Stimulated activated CD4-positive, alpha-beta T cell treated with anti-CD3 and anti-CD28 coated beads, Interleukin-4, amount 100 ng/mL, for 48 hours (primary cell): ENCODE measurements around the gene MAL.

Experiments
- DNase-seq, 2 donors: peaks; one replicate each; pipeline ENCODE4 v3.0.0-alpha.2; 2020; ENCODE audit warnings: low read depth in 2 of 2

The MAL gene

GRCh38 chr2:94996305-94997100 is 29.0 kb upstream of the MAL start:
- DNase-seq = no peak

GRCh38 chr2:94997981-94998930 is 27.3 kb upstream of the MAL start:
- no peak for DNase-seq

DNA sequence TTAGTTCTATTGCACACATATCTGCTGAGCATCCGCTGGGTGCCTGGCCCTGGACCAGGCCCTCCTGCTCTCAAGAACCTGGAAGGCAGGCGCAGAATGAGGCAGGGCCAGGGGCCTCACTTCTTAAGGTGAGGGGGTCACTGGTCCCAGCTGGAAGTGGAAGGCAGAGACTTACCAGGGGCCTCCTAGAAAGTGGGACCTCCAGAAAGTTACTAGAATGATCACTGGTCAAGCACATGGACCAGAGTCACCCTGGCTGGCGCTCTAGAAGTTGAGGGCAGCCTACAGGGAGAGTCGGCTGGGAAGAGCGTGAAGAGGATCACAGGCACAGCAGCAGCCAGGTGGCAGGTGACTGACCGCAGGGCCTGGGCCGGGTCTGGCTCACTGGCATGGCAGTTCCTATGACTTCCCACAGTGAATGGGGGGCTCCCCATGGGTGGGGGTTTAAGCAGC is 26.1 kb upstream of the MAL start:
- DNase-seq = no peak

DNA sequence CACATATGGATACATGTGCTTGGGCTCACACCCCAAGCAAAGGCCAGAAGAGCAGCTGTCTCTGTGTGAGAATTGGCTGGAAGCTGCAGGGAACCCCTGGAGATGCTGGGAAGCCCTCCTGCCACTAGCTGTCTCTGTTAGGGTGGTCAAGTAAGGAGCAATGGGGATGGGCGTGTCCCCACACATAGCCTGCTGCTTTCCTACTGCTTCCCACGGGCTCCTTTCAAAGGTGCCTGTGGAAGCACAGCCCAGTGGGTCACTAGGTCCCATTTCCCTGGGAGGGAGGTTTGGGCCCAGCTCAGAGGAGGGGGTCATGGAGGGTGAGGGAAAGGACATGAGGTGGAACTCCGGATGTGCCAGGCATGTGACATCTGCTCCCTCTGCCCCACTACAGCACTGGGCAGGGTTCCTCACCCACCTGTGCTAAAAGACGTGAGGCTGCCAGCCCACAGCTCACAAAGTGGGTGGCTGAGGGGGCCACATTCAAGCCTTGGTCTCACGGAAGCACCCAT is 24.4 kb upstream of the MAL start:
- no peak for DNase-seq

GRCh38 chr2:95001701-95002100 is 23.8 kb upstream of the MAL start:
- DNase-seq = no peak

DNA sequence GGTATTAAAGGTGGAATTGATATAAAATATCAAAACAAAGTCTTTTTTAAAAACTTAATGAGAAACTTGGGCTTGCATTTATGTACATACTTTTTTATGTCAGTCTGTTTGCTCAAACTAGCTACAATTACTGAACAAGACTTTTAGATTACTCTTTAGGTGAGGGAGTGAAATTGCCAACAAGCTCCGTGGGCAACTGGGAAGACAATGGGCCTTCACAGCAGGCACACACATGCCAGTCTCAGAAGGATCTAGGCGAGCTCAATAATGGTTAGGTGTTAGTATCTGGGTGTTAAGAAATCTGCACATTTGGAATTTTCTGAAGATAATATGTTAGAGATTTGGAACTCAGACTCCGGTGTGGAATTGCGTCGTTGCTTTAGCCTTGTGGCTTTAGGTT is 23.0 kb upstream of the MAL start:
- DNase-seq = no peak

GRCh38 chr2:95004287-95004686 is 21.2 kb upstream of the MAL start:
- DNase-seq = no peak

DNA sequence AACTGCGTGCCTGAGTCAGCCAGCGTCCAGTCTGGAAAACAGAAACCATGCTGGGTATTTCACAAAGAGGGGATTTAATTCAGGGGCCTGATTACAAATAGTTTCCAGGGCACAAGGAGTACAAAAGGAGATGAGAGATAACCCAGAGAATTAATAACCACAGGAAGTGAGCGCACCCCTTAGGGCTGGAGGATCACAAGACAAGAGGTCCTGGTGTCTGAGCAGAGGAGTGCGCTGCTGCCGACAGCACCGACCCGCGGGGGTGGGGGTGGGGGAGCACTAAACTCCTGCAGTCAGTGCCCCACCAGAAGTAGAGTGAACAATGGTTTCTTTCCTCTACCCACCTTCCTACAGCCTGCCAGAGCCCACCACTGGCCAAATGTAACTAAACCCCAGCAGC is 20.8 kb upstream of the MAL start:
- DNase-seq = no peak

GRCh38 chr2:95005726-95006125 is 19.8 kb upstream of the MAL start:
- DNase-seq = no peak

DNA sequence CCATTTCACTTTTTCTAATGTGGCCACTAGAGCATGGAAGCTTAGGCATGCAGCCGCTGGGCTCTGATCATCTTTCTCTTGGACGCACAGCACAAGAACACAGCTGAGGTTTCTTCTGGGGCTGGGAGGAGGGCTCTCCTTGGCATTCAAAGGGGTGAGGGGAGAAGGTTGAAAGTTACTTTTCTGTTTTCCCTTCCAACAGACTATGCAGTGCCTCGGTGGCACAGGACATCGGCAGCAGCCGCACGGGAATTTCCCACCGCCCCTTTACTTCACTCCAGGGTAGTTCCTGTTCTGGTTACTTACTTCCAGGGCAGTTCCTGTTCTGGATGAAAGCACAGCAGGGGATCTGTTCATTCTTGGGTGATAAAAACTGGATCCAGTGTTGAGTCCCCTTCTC is 18.9 kb upstream of the MAL start:
- DNase-seq = no peak

GRCh38 chr2:95007031-95007609 is 18.4 kb upstream of the MAL start:
- DNase-seq = no peak

GRCh38 chr2:95007822-95008221 is 17.7 kb upstream of the MAL start:
- DNase-seq = no peak

GRCh38 chr2:95008306-95008705 is 17.2 kb upstream of the MAL start:
- DNase-seq = no peak

DNA sequence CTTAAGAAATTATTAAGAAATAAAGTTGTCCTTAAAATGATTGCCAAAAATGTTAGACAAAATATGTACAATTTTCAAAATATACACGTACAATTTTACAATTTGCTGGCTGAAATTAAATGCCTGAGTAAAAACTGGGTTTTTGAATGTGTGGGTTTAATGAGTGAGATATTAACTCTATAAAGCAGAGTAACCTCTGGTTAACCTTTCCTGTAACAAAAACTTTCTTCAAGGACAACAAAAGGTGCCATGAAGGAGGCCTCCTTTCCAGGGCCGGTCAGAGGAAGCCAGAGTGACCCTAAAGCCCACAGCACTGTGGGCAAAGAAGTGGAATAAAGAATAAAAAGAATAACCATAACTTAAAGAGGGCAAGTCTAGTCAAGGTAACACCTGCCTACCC is 16.5 kb upstream of the MAL start:
- no peak for DNase-seq

DNA sequence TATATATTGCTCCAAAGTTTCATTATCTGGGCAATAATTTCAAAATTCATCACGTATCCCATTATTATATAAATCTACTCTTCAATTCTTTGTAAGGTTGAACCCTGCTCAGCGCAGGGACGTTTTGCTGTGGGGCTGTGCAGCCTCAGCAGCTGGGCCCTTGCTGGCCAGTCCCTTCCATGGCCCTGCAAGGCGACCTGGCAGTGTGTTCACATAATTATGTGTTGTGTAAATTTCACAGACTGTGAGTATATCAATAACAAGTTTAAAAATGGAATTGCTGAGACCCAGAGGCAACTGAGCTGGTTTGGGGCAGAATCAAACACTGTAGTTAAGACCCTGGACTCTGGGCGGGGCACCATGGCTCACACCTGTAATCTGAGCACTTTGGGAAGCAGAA is 16.1 kb upstream of the MAL start:
- no peak for DNase-seq

- no peak for DNase-seq
Measured at GRCh38 chr2:95010126-95010525, 15.4 kb upstream of the MAL start.

DNA sequence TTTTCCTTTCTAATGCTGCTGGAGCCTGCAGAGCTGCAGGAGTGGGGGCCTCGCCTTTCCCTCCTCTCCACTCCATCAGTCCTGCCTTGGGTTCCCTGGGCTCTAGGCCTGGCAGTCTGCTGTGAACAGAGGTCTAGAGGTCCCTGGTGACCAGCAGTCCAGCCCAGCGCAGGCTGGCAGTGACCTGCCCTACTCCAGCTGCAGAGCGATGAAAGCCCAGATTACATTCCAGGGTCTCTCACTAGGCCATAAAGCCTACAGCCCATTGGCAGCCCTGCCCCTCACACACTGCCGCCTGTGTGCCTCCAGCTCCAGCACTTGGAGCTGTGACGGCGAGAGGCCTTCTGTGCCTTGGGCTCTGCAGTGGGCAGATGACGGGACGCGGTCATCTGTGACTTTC is 14.8 kb upstream of the MAL start:
- DNase-seq = no peak

- DNase-seq = no peak
Measured at GRCh38 chr2:95012881-95013550, 12.5 kb upstream of the MAL start.

- no peak for DNase-seq
Measured at GRCh38 chr2:95013726-95014125, 11.8 kb upstream of the MAL start.

- no peak for DNase-seq
Measured at GRCh38 chr2:95014126-95014708, 11.3 kb upstream of the MAL start.

- DNase-seq = no peak
Measured at GRCh38 chr2:95015261-95015912, 10.1 kb upstream of the MAL start.
